Thoracic aorta (tissue), 2 donors: ENCODE data around the gene DUOX1. TPM values are rescaled to one million over a fixed set of nuclear protein-coding genes. Genes with fewer than 3 reads are reported as not detected.

ENCODE experiments used
- ATAC-seq: fragments of 150-250 bp; one replicate; pipeline ENCODE4 v1.8.0; 2017; ENCODE audit warnings: low read depth; ENCODE audit not compliant: insufficient number of reproducible peaks, low FRiP score
- DNase-seq: peaks from one replicate; pipeline ENCODE4 v3.0.0-alpha.2; 2020; ENCODE audit warnings: low spot score
- H3K27ac ChIP-seq, 2 donors: fragments of 200-600 bp; sonication (generic); 1 replicate in 1 of 2; 2 replicates in 1 of 2; pipeline ENCODE4 v1.5.1; 2016; ENCODE audit warnings: mild to moderate bottlenecking in 2 of 2, moderate library complexity in 2 of 2
- H3K27me3 ChIP-seq: fragments of 200-600 bp; sonication (generic); replicated peaks from 2 replicates; pipeline ENCODE4 v1.6.0; 2016; ENCODE audit warnings: mild to moderate bottlenecking; ENCODE audit not compliant: insufficient read depth
- H3K36me3 ChIP-seq: fragments of 200-600 bp; sonication (generic); one replicate; pipeline ENCODE4 v1.5.1; 2016
- H3K4me1 ChIP-seq, 2 donors: fragments of 200-600 bp; sonication (generic); 1 replicate in 1 of 2; 2 replicates in 1 of 2; pipeline versions ENCODE4 v1.5.1 to v1.6.0; 2016; ENCODE audit warnings: low read depth in 2 of 2, mild to moderate bottlenecking in 1 of 2; ENCODE audit not compliant: control insufficient read depth in 1 of 2
- H3K4me3 ChIP-seq: fragments of 200-600 bp; sonication (generic); 2 replicates; pipeline ENCODE4 v1.5.1; 2016; ENCODE audit warnings: mild to moderate bottlenecking
- H3K9me3 ChIP-seq: fragments of 200-600 bp; sonication (generic); 2 replicates; pipeline ENCODE4 v1.5.1; 2016
- total RNA-seq, 2 donors: library from RNA; depleted of rRNA; stranded (reverse); fragments of >200 nt; gene quantifications; one replicate each; pipeline versions ENCODE4 v1.1.0 to v1.2.3, GENCODE V29; 2016
- TF ChIP-seq, protein P1 (sequence below): fragments of 200-600 bp; sonication (generic); IDR thresholded peaks from one replicate; pipeline ENCODE4 v1.5.1; 2019; ENCODE audit warnings: antibody characterized with exemption

The DUOX1 gene
- total RNA-seq, 2 donors from 2014 or later, result 0.56 to 0.68 TPM

DNA sequence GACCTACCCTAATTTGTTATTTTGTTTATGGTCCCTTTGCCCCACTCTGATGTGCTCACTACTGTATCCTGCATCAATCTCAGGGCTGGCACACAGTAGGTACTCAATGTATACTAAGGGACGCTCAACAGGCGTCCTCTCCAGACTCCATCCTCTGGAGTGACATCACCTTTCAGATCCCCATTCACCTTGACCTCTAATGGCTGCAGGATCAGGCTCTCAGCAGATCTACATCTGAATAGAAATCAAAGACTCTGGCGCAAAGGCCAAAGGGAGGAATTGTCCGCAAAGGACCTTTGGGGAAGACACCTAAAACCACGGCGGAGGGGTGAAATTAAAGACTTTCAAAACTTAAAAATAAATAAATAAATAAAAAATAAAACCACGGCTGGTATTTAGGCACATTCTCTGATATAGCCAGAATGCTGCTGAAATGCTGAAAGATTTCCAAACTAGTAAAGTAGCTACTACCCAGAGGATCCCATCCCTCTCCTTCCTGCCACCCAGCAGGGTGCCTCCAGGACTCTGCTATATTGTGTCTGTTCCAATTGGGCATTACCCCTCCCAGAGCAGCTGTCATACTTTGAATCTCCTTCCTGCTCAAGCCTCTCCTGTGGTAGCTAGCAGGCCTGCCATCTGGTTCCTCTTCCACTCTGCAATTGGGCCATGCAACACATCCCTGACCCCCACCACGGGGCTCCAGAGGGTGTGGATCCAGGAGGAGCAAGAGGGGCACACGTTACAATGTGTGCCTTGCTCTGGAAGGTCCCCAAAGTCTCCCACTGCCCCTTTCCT lies 51.9 kb downstream of the DUOX1 start:
- no peak overlapping the region for H3K27ac ChIP-seq
- peaks cover 0 to 18% of the 10 kb centered on the region in 2 donors for H3K4me1 ChIP-seq
- DNase-seq, result no peak
- H3K4me3 ChIP-seq, result no peak overlapping the region
- ATAC-seq, result no peak
- H3K36me3 ChIP-seq, result no peaks in the 10 kb centered on the region
- TF ChIP-seq, protein P1, sequence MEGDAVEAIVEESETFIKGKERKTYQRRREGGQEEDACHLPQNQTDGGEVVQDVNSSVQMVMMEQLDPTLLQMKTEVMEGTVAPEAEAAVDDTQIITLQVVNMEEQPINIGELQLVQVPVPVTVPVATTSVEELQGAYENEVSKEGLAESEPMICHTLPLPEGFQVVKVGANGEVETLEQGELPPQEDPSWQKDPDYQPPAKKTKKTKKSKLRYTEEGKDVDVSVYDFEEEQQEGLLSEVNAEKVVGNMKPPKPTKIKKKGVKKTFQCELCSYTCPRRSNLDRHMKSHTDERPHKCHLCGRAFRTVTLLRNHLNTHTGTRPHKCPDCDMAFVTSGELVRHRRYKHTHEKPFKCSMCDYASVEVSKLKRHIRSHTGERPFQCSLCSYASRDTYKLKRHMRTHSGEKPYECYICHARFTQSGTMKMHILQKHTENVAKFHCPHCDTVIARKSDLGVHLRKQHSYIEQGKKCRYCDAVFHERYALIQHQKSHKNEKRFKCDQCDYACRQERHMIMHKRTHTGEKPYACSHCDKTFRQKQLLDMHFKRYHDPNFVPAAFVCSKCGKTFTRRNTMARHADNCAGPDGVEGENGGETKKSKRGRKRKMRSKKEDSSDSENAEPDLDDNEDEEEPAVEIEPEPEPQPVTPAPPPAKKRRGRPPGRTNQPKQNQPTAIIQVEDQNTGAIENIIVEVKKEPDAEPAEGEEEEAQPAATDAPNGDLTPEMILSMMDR, result no peak
- no peaks in the 10 kb centered on the region for H3K27me3 ChIP-seq
- no peaks in the 10 kb centered on the region for H3K9me3 ChIP-seq

DNA sequence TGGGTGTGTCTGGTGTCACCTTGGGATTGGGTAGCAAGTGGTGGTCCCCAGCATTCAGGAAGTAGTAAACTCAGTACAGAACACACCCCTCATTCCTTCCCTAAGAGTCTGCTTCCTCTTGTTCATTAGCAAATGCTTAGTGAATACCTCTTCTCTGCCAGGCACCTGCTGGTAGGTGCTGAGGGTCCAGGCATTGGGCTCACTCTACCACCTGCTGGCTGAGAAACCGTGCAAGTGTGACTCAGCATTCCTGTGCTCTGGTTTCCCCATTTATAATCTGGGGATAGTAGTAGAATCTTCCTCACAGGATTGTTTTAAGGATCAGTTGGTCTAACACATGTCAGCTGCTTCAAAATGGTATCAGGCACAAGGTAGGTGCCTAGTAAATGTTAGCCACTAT lies 53.2 kb downstream of the DUOX1 start:
- no peak for ATAC-seq
- H3K4me1 ChIP-seq, result peaks cover 0 to 22% of the 10 kb centered on the region in 2 donors
- H3K4me3 ChIP-seq, result no peak overlapping the region
- H3K9me3 ChIP-seq, result no peaks in the 10 kb centered on the region
- H3K36me3 ChIP-seq, result no peaks in the 10 kb centered on the region
- H3K27me3 ChIP-seq, result no peaks in the 10 kb centered on the region
- DNase-seq, result no peak
- H3K27ac ChIP-seq, result no peak overlapping the region
- TF ChIP-seq, protein P1, result no peak

DNA sequence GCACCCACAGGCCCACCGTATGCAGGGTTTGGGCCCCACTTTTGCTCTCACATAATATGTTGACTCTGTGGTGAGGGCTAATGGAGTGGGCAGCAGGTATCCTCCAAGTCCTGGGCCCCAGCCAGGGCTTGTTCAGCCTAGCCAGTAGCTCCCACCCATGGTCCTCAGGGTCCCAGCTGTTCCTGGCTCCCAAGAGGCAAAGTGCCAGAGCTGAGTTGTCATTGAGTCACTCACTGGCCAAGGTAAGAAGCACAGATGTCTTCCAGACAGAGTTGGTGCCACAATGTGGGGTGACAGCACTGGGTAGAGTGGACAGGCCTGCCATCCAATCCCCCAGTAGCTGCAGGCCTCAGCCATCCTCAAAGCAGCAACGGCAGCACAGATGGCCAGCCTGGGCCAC lies 53.7 kb downstream of the DUOX1 start:
- H3K27me3 ChIP-seq, result no peaks in the 10 kb centered on the region
- TF ChIP-seq, protein P1, result no peak

DNA sequence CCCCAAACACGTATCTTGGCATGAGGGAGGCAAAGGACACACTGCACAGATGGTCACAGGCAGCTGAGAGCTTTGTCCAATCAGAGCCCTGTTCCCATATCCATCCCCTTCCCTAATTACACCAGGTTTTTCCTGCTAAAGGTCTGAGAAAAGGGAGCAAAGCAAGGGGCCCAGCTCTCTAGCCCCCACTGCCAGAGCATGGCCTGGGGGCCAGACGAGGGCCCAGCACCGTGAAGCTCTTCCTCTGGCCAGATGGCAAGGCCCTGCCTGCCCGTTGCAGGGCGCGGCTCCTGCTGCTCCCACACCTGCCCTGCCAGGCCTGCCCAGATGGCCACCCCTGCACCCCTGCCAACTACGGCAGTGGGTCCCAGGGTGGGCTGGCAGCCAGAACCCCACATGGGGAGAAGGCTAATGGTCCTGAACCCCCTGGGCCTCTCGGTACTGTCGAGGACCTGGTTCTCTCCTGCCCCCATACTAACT lies 54.8 kb downstream of the DUOX1 start:
- DNase-seq (no peak), ATAC-seq (no peak)
- Histone ChIP-seq H3K27me3 (no peaks in the 10 kb centered on the region), H3K36me3 (no peaks in the 10 kb centered on the region), H3K4me3 (no peak overlapping the region), H3K9me3 (no peaks in the 10 kb centered on the region), H3K27ac (no peak overlapping the region), H3K4me1 (peaks cover 0 to 29% of the 10 kb centered on the region in 2 donors)
- TF ChIP-seq, protein P1, result no peak

More for the DNA sequence above, 53.7 kb downstream of the DUOX1 start:
- DNase-seq (no peak), ATAC-seq (no peak)
- peaks cover 0 to 24% of the 10 kb centered on the region in 2 donors for H3K4me1 ChIP-seq
- no peaks in the 10 kb centered on the region for H3K36me3 ChIP-seq
- no peak overlapping the region for H3K4me3 ChIP-seq
- H3K9me3 ChIP-seq, result no peaks in the 10 kb centered on the region
- H3K27ac ChIP-seq, result no peak overlapping the region

DNA sequence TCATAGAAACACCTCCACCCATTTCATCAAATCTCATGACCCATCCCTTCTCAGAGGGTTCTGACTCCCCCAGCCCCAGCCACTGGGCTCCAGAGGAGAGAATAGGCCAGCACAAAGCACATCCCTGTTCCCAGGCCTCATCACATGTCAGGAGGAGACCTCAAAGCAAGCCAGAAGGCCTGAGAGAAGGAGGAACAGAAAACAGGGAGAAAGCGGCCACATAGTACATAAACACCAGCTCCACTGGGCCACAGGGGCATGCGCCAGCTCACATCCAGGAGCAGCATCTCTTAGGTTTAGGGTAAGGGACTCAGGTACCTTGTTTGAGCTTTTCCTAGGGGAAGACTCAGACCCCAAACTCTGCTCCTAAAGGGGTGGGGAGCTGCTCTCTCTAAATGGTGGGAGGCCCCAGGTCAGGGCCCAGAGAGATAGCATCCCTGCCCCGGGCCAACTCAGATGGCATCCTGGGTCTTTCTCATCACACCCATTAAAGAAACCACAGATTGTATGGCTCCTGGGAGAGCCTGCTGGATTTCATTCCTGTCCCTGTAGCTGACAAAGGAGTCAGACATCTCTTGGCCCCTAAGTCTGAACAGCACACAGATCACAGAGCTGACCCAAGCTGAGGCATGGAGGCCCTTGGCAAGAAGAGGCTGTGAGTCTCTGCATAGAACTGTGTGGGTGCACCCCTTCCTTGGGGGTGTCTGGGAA lies 55.4 kb downstream of the DUOX1 start:
- Histone ChIP-seq H3K36me3 (no peaks in the 10 kb centered on the region), H3K4me3 (no peak overlapping the region), H3K9me3 (no peaks in the 10 kb centered on the region), H3K4me1 (peaks cover 0 to 29% of the 10 kb centered on the region in 2 donors), H3K27me3 (no peaks in the 10 kb centered on the region), H3K27ac (peak overlapping the region in 1 of 2 donors; percentile 37)
- TF ChIP-seq, protein P1, result no peak
- ATAC-seq (no peak), DNase-seq (no peak)
